HAP-1 (cell line): ENCODE data around the gene HSD3B2.

Experiments used
- DNase-seq, 2 experiments: peaks; one replicate each; pipeline ENCODE4 v3.0.0-alpha.2; 2016 to 2020; ENCODE audit warnings: low spot score in 2 of 2
- H3K27me3 ChIP-seq: fragments of 250-450 bp; sonication (Bioruptor Pico); 2 replicates; pipeline ENCODE4 v1.5.1; 2020; ENCODE audit warnings: low read depth, mild to moderate bottlenecking, moderate library complexity
- H3K36me3 ChIP-seq: fragments of 250-450 bp; sonication (Bioruptor Pico); replicated peaks from 2 replicates; pipeline ENCODE4 v1.5.1; 2020; ENCODE audit warnings: mild to moderate bottlenecking
- H3K4me1 ChIP-seq: fragments of 250-450 bp; sonication (Bioruptor Pico); 2 replicates; pipeline ENCODE4 v1.5.1; 2020; ENCODE audit warnings: mild to moderate bottlenecking
- H3K4me3 ChIP-seq: fragments of 250-450 bp; sonication (Bioruptor Pico); 2 replicates; pipeline ENCODE4 v1.5.1; 2020; ENCODE audit warnings: mild to moderate bottlenecking, moderate library complexity
- H3K9me3 ChIP-seq: fragments of 250-450 bp; sonication (Bioruptor Pico); 2 replicates; pipeline ENCODE4 v1.5.1; 2020; ENCODE audit warnings: mild to moderate bottlenecking, moderate library complexity
- in situ Hi-C: fragments of 300-500 bp; cut with MboI; formaldehyde crosslinking; loops from 3 replicates; pipeline ENCODE4 v1.14.3; 2020; ENCODE audit warnings: low sequenced_read_pairs, inconsistent platforms, mixed read lengths

The HSD3B2 gene

GRCh38 chr1:119380304-119380703 lies 34.6 kb upstream of the HSD3B2 start:
- H3K4me1 ChIP-seq = no peaks in the 10 kb centered on the region
- H3K9me3 ChIP-seq = no peaks in the 10 kb centered on the region
- no peak overlapping the region for H3K4me3 ChIP-seq
- no peaks in the 10 kb centered on the region for H3K36me3 ChIP-seq
- no peak for DNase-seq
- H3K27me3 ChIP-seq = 0 out of 2 replicates have a peak, but pooled peaks cover 3% of the 10 kb centered on the region
- in situ Hi-C loops = no loop called here

GRCh38 chr1:119380983-119381662 lies 33.8 kb upstream of the HSD3B2 start:
- peaks cover 5% of the 10 kb centered on the region; the same call in 1 of the 2 replicates for H3K27me3 ChIP-seq
- no peaks in the 10 kb centered on the region for H3K36me3 ChIP-seq
- no peaks in the 10 kb centered on the region for H3K4me1 ChIP-seq
- no peaks in the 10 kb centered on the region for H3K9me3 ChIP-seq
- no peak for DNase-seq
- no peak overlapping the region for H3K4me3 ChIP-seq
- in situ Hi-C loops = no loop called here

GRCh38 chr1:119384591-119384990 lies 30.4 kb upstream of the HSD3B2 start:
- in situ Hi-C loops = no loop called here
- H3K4me3 ChIP-seq = no peak overlapping the region
- peaks cover 9% of the 10 kb centered on the region; the same call in 1 of the 2 replicates for H3K27me3 ChIP-seq
- no peaks in the 10 kb centered on the region for H3K9me3 ChIP-seq
- no peak for DNase-seq
- no peaks in the 10 kb centered on the region for H3K4me1 ChIP-seq
- no peaks in the 10 kb centered on the region for H3K36me3 ChIP-seq

- no peaks in the 10 kb centered on the region for H3K9me3 ChIP-seq
- no peak for DNase-seq
- no peak overlapping the region for H3K4me3 ChIP-seq
- H3K27me3 ChIP-seq = peaks cover 7% of the 10 kb centered on the region; the same call in 1 of the 2 replicates
- in situ Hi-C loops = no loop called here
- no peaks in the 10 kb centered on the region for H3K4me1 ChIP-seq
- no peaks in the 10 kb centered on the region for H3K36me3 ChIP-seq
Measured at GRCh38 chr1:119385650-119386049, 29.3 kb upstream of the HSD3B2 start.

- no peaks in the 10 kb centered on the region for H3K9me3 ChIP-seq
- no peak overlapping the region for H3K4me3 ChIP-seq
- peaks cover 7% of the 10 kb centered on the region; the same call in 1 of the 2 replicates for H3K27me3 ChIP-seq
- no peak for DNase-seq
- in situ Hi-C loops = no loop called here
- H3K4me1 ChIP-seq = no peaks in the 10 kb centered on the region
- no peaks in the 10 kb centered on the region for H3K36me3 ChIP-seq
Measured at GRCh38 chr1:119387858-119388257, 27.1 kb upstream of the HSD3B2 start.

GRCh38 chr1:119388450-119388849 lies 26.5 kb upstream of the HSD3B2 start:
- H3K4me3 ChIP-seq = no peak overlapping the region
- H3K36me3 ChIP-seq = no peaks in the 10 kb centered on the region
- no peak for DNase-seq
- no peaks in the 10 kb centered on the region for H3K9me3 ChIP-seq
- H3K27me3 ChIP-seq = peaks cover 7% of the 10 kb centered on the region; the same call in 1 of the 2 replicates
- in situ Hi-C loops = no loop called here
- no peaks in the 10 kb centered on the region for H3K4me1 ChIP-seq

GRCh38 chr1:119390526-119390925 lies 24.4 kb upstream of the HSD3B2 start:
- no peak for DNase-seq
- in situ Hi-C loops = no loop called here
- H3K36me3 ChIP-seq = no peaks in the 10 kb centered on the region
- no peak overlapping the region for H3K4me3 ChIP-seq
- peaks cover 7% of the 10 kb centered on the region; the same call in 1 of the 2 replicates for H3K27me3 ChIP-seq
- H3K4me1 ChIP-seq = no peaks in the 10 kb centered on the region
- H3K9me3 ChIP-seq = no peaks in the 10 kb centered on the region

- no peaks in the 10 kb centered on the region for H3K9me3 ChIP-seq
- in situ Hi-C loops = no loop called here
- no peak for DNase-seq
- peaks cover 4% of the 10 kb centered on the region; the same call in 1 of the 2 replicates for H3K27me3 ChIP-seq
- H3K36me3 ChIP-seq = no peaks in the 10 kb centered on the region
- H3K4me3 ChIP-seq = no peak overlapping the region
- H3K4me1 ChIP-seq = no peaks in the 10 kb centered on the region
Measured at GRCh38 chr1:119391749-119392148, 23.2 kb upstream of the HSD3B2 start.

GRCh38 chr1:119394085-119394484 lies 20.9 kb upstream of the HSD3B2 start:
- no peak for DNase-seq
- no peaks in the 10 kb centered on the region for H3K9me3 ChIP-seq
- in situ Hi-C loops = no loop called here
- H3K4me1 ChIP-seq = no peaks in the 10 kb centered on the region
- H3K27me3 ChIP-seq = no peaks in the 10 kb centered on the region
- H3K36me3 ChIP-seq = no peaks in the 10 kb centered on the region
- no peak overlapping the region for H3K4me3 ChIP-seq

GRCh38 chr1:119396982-119397381 lies 18.0 kb upstream of the HSD3B2 start:
- DNase-seq = no peak
- in situ Hi-C loops = no loop called here
- H3K36me3 ChIP-seq = no peaks in the 10 kb centered on the region

GRCh38 chr1:119397986-119398385 lies 17.0 kb upstream of the HSD3B2 start:
- Histone ChIP-seq H3K36me3 (no peaks in the 10 kb centered on the region), H3K27me3 (no peaks in the 10 kb centered on the region), H3K4me1 (no peaks in the 10 kb centered on the region), H3K9me3 (no peaks in the 10 kb centered on the region), H3K4me3 (no peak overlapping the region)
- in situ Hi-C loops = no loop called here
- DNase-seq = no peak

More at GRCh38 chr1:119396982-119397381, 18.0 kb upstream of the HSD3B2 start:
- Histone ChIP-seq H3K9me3 (no peaks in the 10 kb centered on the region), H3K4me1 (no peaks in the 10 kb centered on the region), H3K27me3 (no peaks in the 10 kb centered on the region), H3K4me3 (no peak overlapping the region)

- in situ Hi-C loops = no loop called here
- no peaks in the 10 kb centered on the region for H3K27me3 ChIP-seq
- no peaks in the 10 kb centered on the region; the same call in 1 of the 2 replicates for H3K9me3 ChIP-seq
- H3K4me3 ChIP-seq = no peak overlapping the region
- no peak for DNase-seq
- H3K36me3 ChIP-seq = no peaks in the 10 kb centered on the region
- no peaks in the 10 kb centered on the region for H3K4me1 ChIP-seq
Measured at GRCh38 chr1:119404736-119405135, 10.2 kb upstream of the HSD3B2 start.

GRCh38 chr1:119409731-119410130 lies 5.2 kb upstream of the HSD3B2 start:
- no peak for DNase-seq
- in situ Hi-C loops = no loop called here
- H3K9me3 ChIP-seq = no peaks in the 10 kb centered on the region; the same call in 1 of the 2 replicates
- no peak overlapping the region for H3K4me3 ChIP-seq
- H3K4me1 ChIP-seq = peaks cover 15% of the 10 kb centered on the region
- no peaks in the 10 kb centered on the region for H3K36me3 ChIP-seq
- no peaks in the 10 kb centered on the region for H3K27me3 ChIP-seq

- H3K4me1 ChIP-seq = peaks cover 15% of the 10 kb centered on the region
- H3K27me3 ChIP-seq = no peaks in the 10 kb centered on the region
- no peak overlapping the region for H3K4me3 ChIP-seq
- H3K36me3 ChIP-seq = no peaks in the 10 kb centered on the region
- no peaks in the 10 kb centered on the region; the same call in 1 of the 2 replicates for H3K9me3 ChIP-seq
- in situ Hi-C loops = no loop called here
- DNase-seq = peak; percentile 48 to 94
Measured at GRCh38 chr1:119410961-119411360, 4.0 kb upstream of the HSD3B2 start.
